SK-N-SH (cell line): ENCODE measurements around the gene IFNL4. TPM values are rescaled to one million over a fixed set of nuclear protein-coding genes. Genes with fewer than 3 reads are reported as not detected.

Experiments used
- CTCF ChIA-PET: fragments of 300-600, 350-600 bp; formaldehyde crosslinking; extraction: SDS; loops from one replicate; lab custom pipeline; 2021; lab: Yijun Ruan, JAX
- POLR2A ChIA-PET: fragments of 350-600 bp; sonication (Branson Sonifier 250); formaldehyde crosslinking; extraction: SDS; loops from one replicate; lab custom pipeline; 2020; ENCODE audit warnings: antibody characterized with exemption, inconsistent platforms; lab: Yijun Ruan, JAX
- DNase-seq: peaks from one replicate; pipeline ENCODE4 v3.0.0; 2012
- H2AFZ ChIP-seq: fragments of 200-600 bp; sonication (generic); 2 replicates; pipeline ENCODE4 v1.8.1; 2016; ENCODE audit warnings: antibody characterized with exemption, mild to moderate bottlenecking, low read depth
- H3F3A ChIP-seq: fragments of 200-600 bp; sonication (generic); replicated peaks from 2 replicates; pipeline ENCODE3; 2016; ENCODE audit warnings: antibody characterized with exemption, mild to moderate bottlenecking; ENCODE audit not compliant: insufficient read depth
- H3K27ac ChIP-seq, 2 experiments: fragments of 200-500 bp in 1 of 2; fragments of 200-600 bp in 1 of 2; sonication (Bioruptor generic) in 1 of 2; sonication (generic), shearing (Covaris generic) in 1 of 2; 2 replicates each; pipeline versions ENCODE4 v1.5.1 to v1.6.1; 2014 to 2016; ENCODE audit warnings: low read depth in 2 of 2, inconsistent platforms in 1 of 2, low read length in 1 of 2, mild to moderate bottlenecking in 1 of 2, mixed read lengths in 1 of 2
- H3K27me3 ChIP-seq: fragments of 200-600 bp; sonication (generic), shearing (Covaris generic); 2 replicates; pipeline ENCODE4 v1.6.1; 2016; ENCODE audit warnings: mixed run types; ENCODE audit not compliant: insufficient read depth
- H3K36me3 ChIP-seq, 2 experiments: fragments of 200-500 bp in 1 of 2; fragments of 200-600 bp in 1 of 2; sonication (Bioruptor generic) in 1 of 2; sonication (generic) in 1 of 2; replicated peaks in 1 of 2; 2 replicates each; pipeline versions ENCODE3 to v1.5.1; 2014 to 2016; ENCODE audit warnings: low read length in 1 of 2, mild to moderate bottlenecking in 1 of 2; ENCODE audit not compliant: insufficient read depth in 2 of 2, control insufficient read depth in 1 of 2
- H3K4me1 ChIP-seq, 2 experiments: fragments of 200-500 bp in 1 of 2; fragments of 200-600 bp in 1 of 2; sonication (Bioruptor generic) in 1 of 2; sonication (generic), shearing (Covaris generic) in 1 of 2; 2 replicates each; pipeline versions ENCODE4 v1.5.1 to v1.6.1; 2014 to 2016; ENCODE audit warnings: low read depth in 1 of 2, low read length in 1 of 2, mixed run types in 1 of 2; ENCODE audit not compliant: insufficient read depth in 2 of 2, control insufficient read depth in 1 of 2
- H3K4me2 ChIP-seq: fragments of 200-600 bp; sonication (generic), shearing (Covaris generic); 2 replicates; pipeline ENCODE4 v1.6.1; 2017; ENCODE audit warnings: mixed run types
- H3K4me3 ChIP-seq, 2 experiments: fragments of 200-500 bp in 1 of 2; fragments of 200-600 bp in 1 of 2; sonication (Bioruptor generic) in 1 of 2; sonication (generic), shearing (Covaris generic) in 1 of 2; 2 replicates each; pipeline versions ENCODE4 v1.5.1 to v1.8.1; 2014 to 2016; ENCODE audit warnings: low read depth in 2 of 2, inconsistent platforms in 1 of 2, low read length in 1 of 2, mild to moderate bottlenecking in 1 of 2, mixed read lengths in 1 of 2, moderate library complexity in 1 of 2
- H3K79me2 ChIP-seq: fragments of 200-600 bp; sonication (generic); 2 replicates; pipeline ENCODE4 v1.8.1; 2017; ENCODE audit warnings: mild to moderate bottlenecking; ENCODE audit not compliant: insufficient read depth
- H3K9ac ChIP-seq: fragments of 200-600 bp; sonication (generic); 2 replicates; pipeline ENCODE4 v1.6.1; 2017; ENCODE audit warnings: mixed run types
- H3K9me2 ChIP-seq: fragments of 200-600 bp; sonication (generic); 2 replicates; pipeline ENCODE4 v1.6.1; 2017; ENCODE audit warnings: mixed run types
- H3K9me3 ChIP-seq: fragments of 200-600 bp; sonication (generic); 2 replicates; pipeline ENCODE4 v1.6.1; 2017; ENCODE audit warnings: mixed run types, mild to moderate bottlenecking, moderate library complexity
- H4K20me1 ChIP-seq: fragments of 200-600 bp; sonication (generic); 2 replicates; pipeline ENCODE4 v1.6.1; 2017; ENCODE audit warnings: mild to moderate bottlenecking, mixed run types; ENCODE audit not compliant: insufficient read depth
- EP300 ChIP-seq, 2 experiments: IDR thresholded peaks; 2 replicates each; pipeline versions ENCODE4 v1.4.0 to v1.6.1; 2012; ENCODE audit warnings: borderline replicate concordance in 1 of 2, low read depth in 1 of 2, low read length in 1 of 2
- FOXM1 ChIP-seq: IDR thresholded peaks from 2 replicates; pipeline ENCODE4 v1.4.0; 2012; ENCODE audit warnings: low read depth, mild to moderate bottlenecking
- GATA2 ChIP-seq: sonication (generic); formaldehyde crosslinking; IDR thresholded peaks from 2 replicates; pipeline ENCODE4 v1.5.0; 2020; ENCODE audit warnings: mild to moderate bottlenecking, missing genetic modification reagents
- IRF3 ChIP-seq: fragments of 150-350 bp; IDR thresholded peaks from 2 replicates; pipeline ENCODE4 v1.6.1; 2016; ENCODE audit warnings: mild to moderate bottlenecking, low read depth, low read length
- JUND ChIP-seq: IDR thresholded peaks from 2 replicates; pipeline ENCODE4 v1.4.0; 2012
- MAX ChIP-seq: IDR thresholded peaks from 2 replicates; pipeline ENCODE4 v1.4.0; 2012; ENCODE audit warnings: low read depth
- MEF2A ChIP-seq: IDR thresholded peaks from 2 replicates; pipeline ENCODE4 v1.4.0; 2012; ENCODE audit warnings: low read depth, borderline replicate concordance
- MXI1 ChIP-seq: IDR thresholded peaks from 2 replicates; pipeline ENCODE4 v1.6.1; 2012; ENCODE audit warnings: mild to moderate bottlenecking, low read depth, low read length, improper control_type of control experiment
- NFIC ChIP-seq: IDR thresholded peaks from 2 replicates; pipeline ENCODE4 v1.4.0; 2012; ENCODE audit warnings: borderline replicate concordance
- NRF1 ChIP-seq: IDR thresholded peaks from 2 replicates; pipeline ENCODE4 v1.6.1; 2012; ENCODE audit warnings: low read depth, mild to moderate bottlenecking, low read length
- PBX3 ChIP-seq: IDR thresholded peaks from 2 replicates; pipeline ENCODE4; 2012
- RAD21 ChIP-seq: IDR thresholded peaks from 2 replicates; pipeline ENCODE4 v1.6.1; 2012; ENCODE audit warnings: mild to moderate bottlenecking, low read length
- RCOR1 ChIP-seq: fragments of 150-350 bp; IDR thresholded peaks from 2 replicates; pipeline ENCODE4 v1.6.1; 2017; ENCODE audit warnings: antibody characterized with exemption, low read length
- TCF12 ChIP-seq: IDR thresholded peaks from 2 replicates; pipeline ENCODE4 v1.4.0; 2012
- USF1 ChIP-seq: IDR thresholded peaks from 2 replicates; pipeline ENCODE4 v1.4.0; 2012; ENCODE audit warnings: low read depth, borderline replicate concordance
- YY1 ChIP-seq: IDR thresholded peaks from 2 replicates; pipeline ENCODE4 v1.4.0; 2012; ENCODE audit warnings: low read depth, mild to moderate bottlenecking
- WGBS: methylation state at CpG from one replicate; pipeline ENCODE4 v1.1.6; 2017; ENCODE audit warnings: low lambda C conversion rate; 5-methylcytosine and 5-hydroxymethylcytosine counted together
- polyA plus RNA-seq, 3 experiments: library from polyadenylated mRNA; depleted of rRNA; stranded (reverse); fragments of >200 nt; gene quantifications; 2 replicates each; pipeline ENCODE4 v1.2.3, GENCODE V29; 2012

Gene IFNL4
- polyA plus RNA-seq, 1 of the 3 experiments (the other 2 are of a cell fraction), result not detected

- no peak overlapping the region for H3K4me3 ChIP-seq
- ChIA-PET CTCF (no interaction called here), POLR2A (no interaction called here)
- H3K27ac ChIP-seq, result no peak overlapping the region
- no peaks in the 10 kb centered on the region for H3K4me1 ChIP-seq
- H3K27me3 ChIP-seq, result no peaks in the 10 kb centered on the region; the same call in 1 of the 2 replicates
- H2AFZ ChIP-seq, result no peak overlapping the region
- no peak overlapping the region for H3K4me2 ChIP-seq
- H3K79me2 ChIP-seq, result no peaks in the 10 kb centered on the region
- H3K9ac ChIP-seq, result no peak overlapping the region
- no peaks in the 10 kb centered on the region for H3F3A ChIP-seq
- H3K9me3 ChIP-seq, result no peaks in the 10 kb centered on the region
- TF ChIP-seq FOXM1 (no peak), RCOR1 (no peak), NRF1 (no peak), MEF2A (no peak), MXI1 (no peak), RAD21 (no peak), GATA2 (CRISPR knock-in tag) (no peak), PBX3 (no peak), TCF12 (no peak)
- H4K20me1 ChIP-seq, result no peaks in the 10 kb centered on the region
- H3K36me3 ChIP-seq, result no peaks in the 10 kb centered on the region
- WGBS, result 48% methylated on average over 11 of the region's 12 CpGs
- no peak for DNase-seq
- no peaks in the 10 kb centered on the region for H3K9me2 ChIP-seq
Observed at GRCh38 chr19:39236527-39236926, 12.1 kb downstream of the IFNL4 start.

- Histone ChIP-seq H4K20me1 (no peaks in the 10 kb centered on the region), H3K9me3 (no peaks in the 10 kb centered on the region), H3K27me3 (no peaks in the 10 kb centered on the region), H3K4me1 (no peaks in the 10 kb centered on the region), H3K36me3 (no peaks in the 10 kb centered on the region), H3F3A (no peaks in the 10 kb centered on the region), H2AFZ (no peak overlapping the region)
- 41% methylated on average over 5 of the region's 5 CpGs for WGBS
- TF ChIP-seq EP300 (IDR thresholded peaks at IDR 0.05; ENCODE audit: borderline replicate concordance in 1 of 2, low read depth in 1 of 2, low read length in 1 of 2) (no peak), MAX (no peak), MEF2A (no peak), USF1 (no peak), FOXM1 (no peak), YY1 (no peak), IRF3 (no peak), JUND (no peak), NFIC (no peak)
- TF ChIP-seq, all 33 proteins: peak for 0
- no peak overlapping the region for H3K9ac ChIP-seq
- no peak overlapping the region for H3K4me3 ChIP-seq
- DNase-seq, result no peak
- H3K4me2 ChIP-seq, result no peak overlapping the region
- ChIA-PET CTCF (no interaction called here), POLR2A (no interaction called here)
- no peaks in the 10 kb centered on the region for H3K9me2 ChIP-seq
- no peaks in the 10 kb centered on the region for H3K79me2 ChIP-seq
- H3K27ac ChIP-seq, result no peak overlapping the region
Observed at GRCh38 chr19:39232708-39233107, 15.9 kb downstream of the IFNL4 start.
